ENCODE results near the gene FGF14.

DNA sequence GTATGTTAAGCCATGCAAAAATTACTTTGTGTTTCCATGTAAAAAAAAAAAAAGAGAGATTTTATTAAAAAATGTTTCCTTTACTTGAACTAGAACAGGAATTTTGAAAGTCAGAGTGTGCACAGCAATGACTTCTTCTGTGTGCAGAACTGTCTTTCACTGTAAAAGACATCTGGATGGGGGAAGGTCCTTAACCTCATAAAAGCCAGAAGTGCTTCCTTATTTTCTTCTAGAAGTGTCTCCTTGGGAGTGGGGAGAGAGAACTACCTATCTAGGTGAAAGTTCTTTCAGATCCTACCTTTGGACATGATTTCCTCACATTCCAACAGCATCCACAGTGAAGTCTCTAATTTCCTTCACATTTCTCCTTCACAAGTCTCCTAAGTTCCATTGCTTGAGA is 360.3 kb downstream of the FGF14 start:
- TF ChIP-seq, protein P1, sequence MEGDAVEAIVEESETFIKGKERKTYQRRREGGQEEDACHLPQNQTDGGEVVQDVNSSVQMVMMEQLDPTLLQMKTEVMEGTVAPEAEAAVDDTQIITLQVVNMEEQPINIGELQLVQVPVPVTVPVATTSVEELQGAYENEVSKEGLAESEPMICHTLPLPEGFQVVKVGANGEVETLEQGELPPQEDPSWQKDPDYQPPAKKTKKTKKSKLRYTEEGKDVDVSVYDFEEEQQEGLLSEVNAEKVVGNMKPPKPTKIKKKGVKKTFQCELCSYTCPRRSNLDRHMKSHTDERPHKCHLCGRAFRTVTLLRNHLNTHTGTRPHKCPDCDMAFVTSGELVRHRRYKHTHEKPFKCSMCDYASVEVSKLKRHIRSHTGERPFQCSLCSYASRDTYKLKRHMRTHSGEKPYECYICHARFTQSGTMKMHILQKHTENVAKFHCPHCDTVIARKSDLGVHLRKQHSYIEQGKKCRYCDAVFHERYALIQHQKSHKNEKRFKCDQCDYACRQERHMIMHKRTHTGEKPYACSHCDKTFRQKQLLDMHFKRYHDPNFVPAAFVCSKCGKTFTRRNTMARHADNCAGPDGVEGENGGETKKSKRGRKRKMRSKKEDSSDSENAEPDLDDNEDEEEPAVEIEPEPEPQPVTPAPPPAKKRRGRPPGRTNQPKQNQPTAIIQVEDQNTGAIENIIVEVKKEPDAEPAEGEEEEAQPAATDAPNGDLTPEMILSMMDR (IDR thresholded peaks at IDR 0.05): no peak
- no peak for TF ChIP-seq POLR2A (IDR thresholded peaks at IDR 0.05)
